AG04450 (cell line): Measurements from ENCODE around the gene GPR78. TPM values are rescaled to one million over a fixed set of nuclear protein-coding genes. Genes with fewer than 3 reads are reported as not detected.
"Not testable (repeated sequence)": the region's sequence is repeated elsewhere in the genome, so short reads cannot be mapped to it uniquely, and the experiment has no call there.

Experiments
- CTCF ChIA-PET: fragments of 300-600, 350-600 bp; formaldehyde crosslinking; extraction: SDS; loops from one replicate; lab custom pipeline; 2022; ENCODE audit warnings: antibody characterized with exemption, inconsistent platforms; lab: Charles Lee
- POLR2A ChIA-PET: fragments of 350-600 bp; formaldehyde crosslinking; extraction: SDS; loops from one replicate; lab custom pipeline; 2021; ENCODE audit warnings: antibody characterized with exemption, inconsistent platforms; lab: Yijun Ruan, JAX
- DNase-seq: peaks from one replicate; pipeline ENCODE4 v3.0.0-alpha.2; 2011; ENCODE audit warnings: low read depth, low spot score
- H3K27ac ChIP-seq: one replicate; pipeline ENCODE4 v1.5.1; 2012; ENCODE audit warnings: low read depth, low read length, control low read depth
- H3K27me3 ChIP-seq: one replicate; pipeline ENCODE4 v1.6.0; 2012; ENCODE audit warnings: low read length; ENCODE audit not compliant: control insufficient read depth, insufficient read depth
- H3K4me3 ChIP-seq: 2 replicates; pipeline ENCODE4 v1.5.1; 2011; ENCODE audit warnings: mild to moderate bottlenecking, low read depth, low read length, control low read depth
- H3K9me3 ChIP-seq: 2 replicates; pipeline ENCODE4 v1.5.1; 2012; ENCODE audit warnings: low read length; ENCODE audit not compliant: control insufficient read depth, insufficient read depth
- polyA plus RNA-seq: library from polyadenylated mRNA; depleted of rRNA; stranded (reverse); fragments of >200 nt; gene quantifications from 2 replicates; pipeline ENCODE4 v1.2.3, GENCODE V29; 2011; rRNA removed

Gene GPR78
- polyA plus RNA-seq, 1 experiment: 0.07 TPM

DNA sequence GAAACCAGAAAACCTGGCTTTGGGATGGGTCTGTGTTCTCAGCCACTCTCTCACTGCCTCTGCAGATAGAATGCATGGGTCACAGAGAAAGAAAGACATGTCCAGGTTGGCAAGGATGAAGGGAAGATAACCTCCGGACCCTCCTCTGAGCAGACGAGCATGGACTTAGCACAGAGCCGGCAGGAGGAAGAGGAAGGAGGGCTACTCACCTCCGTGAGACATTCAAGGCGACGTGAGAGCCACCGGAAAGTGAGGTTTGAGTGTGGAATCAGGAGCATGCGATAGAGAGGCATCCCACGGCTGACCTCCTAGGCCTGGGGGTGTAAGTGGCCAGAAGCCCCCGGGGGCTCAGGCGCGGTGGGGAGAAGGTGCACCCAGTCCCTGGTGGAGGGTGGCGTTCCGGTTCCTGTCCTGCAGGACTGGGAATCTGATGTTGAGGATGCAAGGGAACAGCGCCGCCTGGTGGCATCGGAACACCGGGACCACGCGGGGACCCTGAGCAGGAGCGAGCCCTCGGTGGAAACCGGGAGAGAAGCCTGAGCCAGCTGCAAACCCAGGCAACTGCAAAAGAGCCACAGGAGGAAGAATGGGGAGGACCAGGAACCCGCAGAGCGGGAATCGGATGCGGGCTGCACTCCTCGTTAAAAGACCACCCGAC lies 55.8 kb downstream of the GPR78 start:
- H3K27ac ChIP-seq, H3K4me3 ChIP-seq, POLR2A ChIA-PET, H3K9me3 ChIP-seq, H3K27me3 ChIP-seq, DNase-seq: not testable (repeated sequence)
- CTCF ChIA-PET: interaction anchor here (0.7 kb wide), 1 partner anchor 459 kb away, joined by 5 read pairs; no protein-coding TSS in a partner anchor

Other genes starting within 250 kb of the GPR78 start
- gene ACOX3, start 139.7 kb upstream of the GPR78 start, polyA plus RNA-seq: 7.9 and 10.2 TPM in 2 replicates
- gene TRMT44, start 139.6 kb upstream of the GPR78 start, polyA plus RNA-seq: 6.9 and 7.0 TPM in 2 replicates
- 6.4 and 8.3 TPM in 2 replicates for gene CPZ, start 12.4 kb downstream of the GPR78 start, polyA plus RNA-seq